NCI-H2171 (cell line): Measurements from ENCODE around the gene KAZN.

ENCODE experiments used
- DNase-seq: peaks from one replicate; lab custom pipeline; 2025; lab: John Stamatoyannopoulos, UW

The KAZN gene

DNA sequence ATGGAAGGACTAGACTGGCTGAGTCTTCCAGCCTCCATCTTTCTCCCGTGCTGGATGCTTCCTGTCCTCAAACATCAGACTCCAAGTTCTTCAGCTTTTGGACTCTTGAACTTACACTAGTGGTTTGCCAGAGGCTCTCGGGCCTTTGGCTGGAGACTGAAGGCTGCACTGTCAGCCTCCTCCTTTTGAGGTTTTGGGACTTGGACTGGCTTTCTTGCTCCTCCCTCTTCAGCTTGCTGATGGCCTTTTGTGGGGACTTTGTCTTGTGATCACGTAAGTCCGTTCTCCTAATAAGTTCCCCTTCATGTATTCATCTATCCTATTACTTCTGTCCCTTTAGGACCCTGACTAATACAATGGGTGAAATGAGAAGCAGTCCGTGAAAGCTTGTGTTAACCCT, 196.4 kb downstream of the KAZN start:
- DNase-seq = no peak

GRCh38 chr1:14795589-14795988, 197.1 kb downstream of the KAZN start:
- DNase-seq = no peak

DNA sequence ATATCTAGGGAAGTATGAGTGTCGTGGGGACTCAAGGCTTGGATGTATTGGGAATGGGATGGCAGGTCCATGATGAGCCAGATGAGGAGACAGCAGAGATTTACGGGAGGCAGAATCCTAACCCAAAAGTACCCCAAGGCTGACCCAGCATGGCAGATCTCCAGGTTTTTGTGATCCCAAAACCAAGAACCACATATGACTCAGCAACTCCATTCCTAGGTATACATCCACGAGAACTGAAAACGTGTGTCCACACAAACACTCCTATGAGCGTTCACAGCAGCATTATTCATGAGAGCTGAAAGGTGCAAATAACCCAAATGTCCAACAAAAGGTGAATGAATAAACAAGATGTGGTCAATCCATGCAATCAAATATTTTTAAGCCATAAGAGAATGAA, 201.5 kb downstream of the KAZN start:
- no peak for DNase-seq

GRCh38 chr1:14800500-14801076, 202.1 kb downstream of the KAZN start:
- DNase-seq = no peak

- DNase-seq = no peak
Measured at GRCh38 chr1:14803002-14803789, 204.7 kb downstream of the KAZN start.

GRCh38 chr1:14804626-14805025, 206.1 kb downstream of the KAZN start:
- DNase-seq = no peak

DNA sequence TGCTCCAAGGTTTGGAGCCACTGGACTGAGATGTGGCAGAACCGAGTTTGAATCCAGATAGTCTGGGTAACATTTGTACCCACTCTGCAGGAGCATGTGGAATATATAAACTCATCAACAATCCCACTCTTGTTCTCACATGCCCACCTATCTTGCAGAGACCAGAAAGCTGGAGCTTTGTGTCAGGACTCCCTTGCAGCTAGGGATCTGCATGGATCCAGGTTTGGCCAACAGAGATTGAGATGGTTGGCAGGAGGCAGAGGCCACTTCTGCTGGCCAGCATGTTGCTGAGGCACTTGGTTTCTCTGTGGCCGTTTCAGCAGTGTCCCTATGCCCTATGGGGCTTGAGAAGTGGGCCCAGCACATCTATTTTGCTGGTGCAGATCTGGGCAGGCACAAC, 208.3 kb downstream of the KAZN start:
- no peak for DNase-seq

DNA sequence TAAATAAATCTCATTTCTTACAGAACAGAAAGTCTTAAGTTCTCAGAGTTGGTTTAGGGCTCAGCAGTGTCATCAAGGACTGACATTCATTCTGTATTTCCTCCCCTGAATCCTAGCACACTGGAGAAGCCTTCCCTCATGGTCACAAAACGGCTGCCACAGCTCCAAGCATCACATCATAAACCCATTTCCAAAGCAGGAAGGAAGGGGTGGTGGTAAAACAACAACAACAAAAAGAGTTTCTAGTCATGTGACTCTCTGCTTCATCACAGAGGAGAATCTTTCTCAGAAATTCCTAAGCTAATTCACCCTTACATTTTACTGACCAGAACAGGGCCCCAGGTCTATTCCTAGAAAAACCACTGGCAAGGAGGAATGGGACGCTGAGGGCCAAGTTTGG, 210.3 kb downstream of the KAZN start:
- DNase-seq = no peak

DNA sequence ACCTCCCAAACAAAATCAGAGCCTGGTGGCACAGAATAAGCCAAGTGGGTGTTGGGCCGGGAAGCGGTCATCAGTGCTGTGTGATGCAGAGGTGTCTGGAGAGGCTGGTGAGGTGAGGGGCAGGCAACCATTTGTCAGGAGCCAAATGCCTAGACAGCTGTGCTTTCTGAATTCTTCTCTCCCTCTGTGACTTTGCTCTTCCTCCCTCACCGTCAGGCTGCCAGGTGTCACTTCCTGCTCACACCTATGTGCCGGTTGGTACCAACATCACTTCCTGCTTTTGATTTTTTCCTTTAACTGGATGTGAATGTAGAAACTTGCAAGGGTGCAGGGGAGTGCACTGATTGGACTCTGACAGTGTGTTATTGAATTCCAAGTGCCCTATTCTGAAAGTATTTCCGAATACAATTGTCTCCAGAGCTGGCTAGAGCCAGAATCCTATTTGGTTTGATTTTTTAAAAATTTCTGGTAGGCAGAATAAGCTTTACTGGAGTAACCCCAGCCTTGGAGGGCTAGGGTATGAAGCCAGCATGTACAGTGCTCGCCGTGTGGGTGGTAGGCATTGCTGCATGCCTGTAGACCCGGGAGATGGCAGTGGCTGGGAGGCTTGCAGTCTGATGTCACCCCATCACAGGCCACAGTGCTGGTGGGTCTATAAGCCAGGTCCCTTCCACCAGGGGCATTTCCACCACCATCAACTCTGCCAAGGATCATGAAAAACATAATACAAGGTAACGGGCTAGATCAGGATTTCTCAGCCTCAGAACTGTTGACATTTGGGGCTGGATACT, 210.9 kb downstream of the KAZN start:
- DNase-seq = no peak

DNA sequence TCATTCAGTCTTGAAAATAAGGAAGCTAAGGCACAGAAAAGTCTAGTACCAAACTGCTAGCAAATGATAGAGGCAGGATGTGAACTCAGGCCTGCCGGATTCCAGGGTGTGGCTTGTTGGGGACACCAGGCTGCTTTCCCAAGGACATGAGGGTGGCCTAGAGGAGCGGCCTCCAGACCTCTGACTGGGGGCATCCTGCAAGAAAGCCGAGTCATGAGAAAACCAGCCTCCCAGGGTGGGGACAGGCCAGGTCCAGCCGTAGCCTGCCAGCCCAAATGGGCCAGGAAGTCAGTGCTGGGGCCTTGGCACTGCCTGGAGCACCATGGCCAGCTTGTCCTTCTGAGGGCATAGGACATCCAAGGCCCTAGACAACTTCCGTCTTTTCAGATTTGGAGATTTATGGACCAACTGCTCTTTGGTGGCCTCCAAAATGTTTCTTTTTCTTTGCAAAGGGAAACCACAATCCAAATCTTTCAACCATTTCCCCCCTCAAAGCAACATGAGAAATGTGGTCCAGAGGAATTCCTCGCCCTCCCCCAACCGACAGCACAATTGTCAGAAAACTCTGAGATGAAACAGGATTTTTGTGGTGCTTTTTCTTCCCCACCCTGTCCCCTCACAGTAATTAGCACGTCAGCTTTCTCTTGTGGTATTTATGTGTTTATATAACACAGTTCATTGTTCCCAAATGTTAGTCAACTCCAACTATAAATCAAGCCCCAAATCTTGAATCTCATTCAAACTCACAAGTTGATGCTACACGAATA, 212.3 kb downstream of the KAZN start:
- no peak for DNase-seq

DNA sequence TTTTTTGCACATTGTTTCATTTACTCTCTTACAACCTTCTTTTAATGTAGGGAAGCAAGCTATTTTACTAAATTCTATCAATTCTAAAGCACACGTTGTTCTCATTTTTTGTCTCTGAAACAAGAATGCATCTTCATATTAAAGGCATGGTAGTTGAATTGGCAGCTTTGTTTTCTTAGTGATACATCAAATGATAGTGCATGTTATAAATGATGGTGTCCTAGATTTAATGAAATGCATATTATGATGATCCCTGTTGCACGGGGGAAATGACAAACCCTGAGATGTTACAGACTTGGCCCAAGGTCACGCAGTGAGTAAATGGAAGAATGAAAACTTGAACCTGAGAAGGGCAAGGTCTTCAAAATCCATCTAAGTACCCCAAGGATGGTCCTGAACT, 213.1 kb downstream of the KAZN start:
- no peak for DNase-seq

DNA sequence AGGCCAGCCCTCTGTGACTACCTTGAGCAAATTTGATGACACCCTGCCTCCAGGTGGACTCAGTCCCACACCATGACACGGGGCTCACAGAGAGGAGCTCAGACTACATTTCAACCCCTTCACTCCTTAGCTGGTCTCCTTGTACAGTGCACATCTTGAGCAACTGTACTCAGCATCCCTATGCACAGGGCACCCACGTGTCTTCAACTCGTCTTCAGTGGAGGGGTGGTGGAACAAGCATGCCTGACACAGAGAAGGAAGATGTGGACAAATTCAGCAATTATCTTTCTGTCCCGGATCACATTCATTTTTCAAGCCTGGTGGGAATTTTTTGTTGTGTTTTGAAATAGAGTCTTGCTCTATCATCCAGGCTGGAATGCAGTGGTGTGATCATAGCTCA, 213.7 kb downstream of the KAZN start:
- no peak for DNase-seq

DNA sequence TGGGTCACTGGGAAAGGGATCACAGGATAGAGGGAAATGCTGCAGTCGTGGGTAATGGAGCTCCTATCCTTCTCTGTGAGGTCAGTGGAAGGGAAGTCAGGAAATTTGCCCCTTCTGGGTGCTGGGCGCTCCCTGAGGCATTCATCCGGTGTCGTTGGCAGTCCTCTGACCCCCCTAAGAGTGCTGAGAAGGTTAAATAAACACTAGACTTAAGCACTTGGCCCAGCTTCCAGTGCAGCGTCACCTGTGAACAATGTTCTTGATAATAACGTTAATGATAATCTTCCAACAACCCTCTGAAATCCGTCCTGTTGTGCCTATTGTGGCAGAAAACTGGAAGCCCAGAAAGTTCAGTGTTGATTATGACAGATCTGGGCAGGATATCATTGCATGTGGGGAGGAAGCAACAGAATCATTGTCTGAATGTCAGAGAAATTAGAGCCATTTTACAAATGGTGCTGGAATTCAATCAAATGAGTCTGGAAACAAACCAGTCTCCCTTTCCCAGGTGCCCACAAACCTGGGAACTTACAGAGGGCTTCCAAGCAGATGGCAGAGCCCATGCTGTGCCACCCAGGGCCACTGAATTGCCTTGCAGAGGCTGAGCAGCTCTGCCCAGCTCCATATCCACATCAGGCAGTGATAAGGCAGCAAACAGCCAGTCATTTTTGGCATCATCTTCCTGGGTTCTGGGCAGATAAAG, 216.8 kb downstream of the KAZN start:
- no peak for DNase-seq

- DNase-seq = no peak
Measured at GRCh38 chr1:14817223-14818170, 219.0 kb downstream of the KAZN start.

- peak; percentile 62 for DNase-seq
Measured at GRCh38 chr1:14820295-14821085, 222.0 kb downstream of the KAZN start.

GRCh38 chr1:14822493-14822892, 224.0 kb downstream of the KAZN start:
- DNase-seq = no peak

- DNase-seq = no peak
Measured at GRCh38 chr1:14822996-14823395, 224.5 kb downstream of the KAZN start.

DNA sequence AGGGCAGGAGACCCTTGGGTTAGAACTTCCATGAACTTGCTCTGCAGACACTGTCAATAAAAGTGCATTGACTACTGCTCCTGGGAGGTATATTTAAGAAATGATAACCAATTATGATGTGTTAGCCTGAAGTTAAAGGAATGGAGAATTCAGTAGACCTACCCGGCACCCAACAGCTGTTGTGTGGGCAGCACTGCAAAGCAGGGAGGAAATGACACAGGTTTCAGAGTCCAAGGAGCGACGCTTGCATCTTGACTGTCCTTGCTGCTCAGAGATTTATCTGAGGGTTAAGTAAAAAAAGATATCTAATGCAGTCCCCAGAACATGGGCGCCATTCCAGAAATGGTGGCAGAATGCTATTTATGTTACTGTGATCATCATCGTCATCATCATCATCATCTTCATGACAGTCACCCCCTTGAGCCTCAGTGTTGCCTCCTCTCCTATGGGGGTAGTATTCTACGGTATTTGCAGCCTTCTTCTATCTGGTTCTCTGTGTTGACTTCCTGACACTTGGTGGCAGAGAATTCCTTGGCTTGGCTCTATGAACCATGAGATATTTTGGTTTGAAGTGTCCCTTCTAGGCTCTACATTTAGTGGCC, 225.9 kb downstream of the KAZN start:
- no peak for DNase-seq

GRCh38 chr1:14825396-14825795, 226.9 kb downstream of the KAZN start:
- DNase-seq = no peak
